HG02642 (cell line): ENCODE measurements around the gene TAOK3.

Source experiments
- ATAC-seq: cut with Tn5 transposase; IDR thresholded peaks from one replicate; pipeline ENCODE4 v1.9.1; 2021; ENCODE audit warnings: mild to moderate bottlenecking; ENCODE audit not compliant: unreplicated experiment, poor library complexity

Gene TAOK3

DNA sequence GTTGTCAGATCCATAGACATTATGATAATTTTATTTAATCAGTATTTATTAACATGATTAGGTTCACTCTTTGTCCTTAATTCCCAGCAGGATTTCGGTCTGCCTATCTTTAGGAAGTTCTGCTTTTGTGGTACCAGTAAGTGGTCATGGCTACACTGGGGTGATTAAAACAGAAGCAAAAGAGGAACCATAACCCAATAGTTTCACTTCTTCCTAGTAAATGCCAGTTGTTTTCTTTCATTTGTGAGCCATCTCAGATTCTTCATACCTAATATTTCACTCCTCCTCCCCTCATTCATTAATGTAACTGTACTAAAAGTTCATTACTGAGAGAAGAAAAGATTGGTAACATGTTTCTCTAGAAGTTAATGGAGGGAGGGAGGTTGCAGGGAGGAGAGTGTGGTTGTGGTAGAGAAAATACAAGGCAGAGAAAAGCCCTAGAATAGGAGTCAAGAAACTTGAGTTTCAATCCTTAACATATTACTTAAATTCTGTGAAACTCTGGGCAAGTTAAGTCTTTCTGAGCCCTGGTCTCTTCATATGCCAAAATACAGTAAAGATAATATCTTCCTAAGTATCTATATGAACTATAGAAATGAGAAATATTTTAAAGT lies 135.5 kb downstream of the TAOK3 start:
- ATAC-seq = peak; percentile 84

DNA sequence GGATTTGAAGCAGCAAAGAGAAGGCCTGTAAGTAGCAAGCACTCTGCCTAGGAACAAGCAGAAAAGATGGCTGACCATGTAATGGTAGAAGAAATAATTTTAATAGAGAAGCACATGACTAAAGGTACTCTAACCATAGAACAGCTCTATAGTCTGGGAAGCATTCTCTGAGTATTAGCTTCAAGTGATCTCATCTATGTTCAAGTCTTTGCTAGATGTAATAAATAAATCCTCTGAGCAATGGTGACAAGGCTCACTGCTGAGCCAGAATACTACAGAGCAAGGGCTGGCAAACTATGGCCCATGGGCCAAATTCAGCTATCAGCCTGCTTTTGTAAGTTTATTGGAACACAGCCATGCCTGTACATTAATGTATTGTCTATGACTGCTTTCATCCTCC lies 152.0 kb downstream of the TAOK3 start:
- ATAC-seq = no peak

GRCh38 chr12:118219772-118220171 lies 152.9 kb downstream of the TAOK3 start:
- no peak for ATAC-seq

DNA sequence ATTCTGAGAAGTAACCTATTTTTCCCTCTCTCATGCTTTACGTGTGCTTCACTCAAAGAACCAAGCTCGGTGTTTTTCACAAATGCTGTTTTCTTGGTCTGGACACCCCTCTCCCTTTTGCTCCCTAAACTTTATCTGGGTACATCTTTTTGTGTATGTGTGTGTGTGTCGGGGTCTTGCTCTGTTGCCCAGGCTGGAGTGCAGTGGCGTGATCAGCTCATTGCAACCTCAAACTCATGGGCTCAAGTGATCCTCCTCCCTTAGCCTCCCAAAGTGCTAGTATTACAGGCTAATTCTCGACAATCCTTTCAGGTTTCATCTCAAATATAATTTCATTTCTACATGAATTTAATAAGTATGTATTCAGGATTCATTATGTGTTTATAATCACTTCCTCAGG lies 153.6 kb downstream of the TAOK3 start:
- ATAC-seq = no peak

GRCh38 chr12:118213452-118213851 lies 159.3 kb downstream of the TAOK3 start:
- ATAC-seq = no peak

GRCh38 chr12:118212606-118213005 lies 160.1 kb downstream of the TAOK3 start:
- ATAC-seq = no peak

DNA sequence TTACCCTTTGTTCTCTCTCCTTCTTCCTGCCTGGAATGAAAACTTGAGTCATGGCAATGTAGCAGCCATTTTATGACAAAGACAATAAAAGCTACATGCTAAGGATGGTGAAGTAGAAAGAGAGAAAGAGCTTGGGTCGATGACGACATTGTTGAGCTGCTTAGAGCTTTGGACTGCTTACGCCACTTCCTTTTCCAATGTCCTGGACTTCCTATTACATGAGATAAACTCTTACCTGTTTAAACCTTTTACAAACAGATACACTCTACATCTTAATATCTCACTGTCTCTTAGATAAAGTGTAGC lies 166.6 kb downstream of the TAOK3 start:
- no peak for ATAC-seq

DNA sequence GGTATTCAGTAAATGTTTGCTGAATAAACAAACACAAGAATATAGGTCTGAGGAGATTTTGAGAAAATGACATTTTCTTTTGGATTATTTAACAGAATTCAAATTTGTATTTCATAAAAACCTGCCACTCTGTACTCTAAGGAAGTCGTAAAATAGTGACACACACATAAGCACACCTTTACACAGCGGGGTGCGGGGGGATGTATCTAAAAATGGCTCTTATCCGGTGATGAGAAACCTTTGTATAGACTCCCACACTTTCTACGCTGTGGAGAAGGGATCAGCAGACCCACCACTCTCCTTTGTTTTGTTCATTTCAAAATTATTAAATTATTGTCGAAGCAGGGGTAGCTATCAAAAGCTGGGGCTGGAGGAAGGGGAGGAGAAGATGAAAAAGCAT lies 178.7 kb downstream of the TAOK3 start:
- ATAC-seq = no peak

- ATAC-seq = no peak
Measured at GRCh38 chr12:118193477-118193876, 179.2 kb downstream of the TAOK3 start.

GRCh38 chr12:118190266-118190665 lies 182.4 kb downstream of the TAOK3 start:
- ATAC-seq = no peak

DNA sequence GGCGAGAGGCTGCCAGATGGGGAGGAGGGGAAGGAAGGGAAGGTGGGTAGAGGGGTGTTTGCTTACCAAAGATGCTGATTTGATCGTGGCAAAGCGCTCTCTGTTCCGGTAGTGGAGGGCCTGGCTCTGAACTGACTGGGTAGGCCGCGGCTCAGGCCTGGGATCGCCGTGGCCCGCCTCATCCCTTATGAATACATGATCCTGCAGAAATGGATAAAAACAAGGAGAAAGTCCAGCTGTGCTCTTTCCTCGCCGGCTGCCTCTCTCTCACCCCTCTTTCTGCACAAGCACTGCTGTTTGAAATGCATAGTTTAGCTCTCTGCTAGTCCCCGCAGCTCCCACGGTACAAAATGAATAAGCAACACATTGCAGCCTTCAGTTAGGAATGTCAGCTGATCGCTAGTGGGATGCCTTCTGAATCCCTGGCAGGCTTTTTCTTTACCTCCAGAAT lies 182.9 kb downstream of the TAOK3 start:
- ATAC-seq = no peak

GRCh38 chr12:118188690-118189371 lies 183.9 kb downstream of the TAOK3 start:
- no peak for ATAC-seq

DNA sequence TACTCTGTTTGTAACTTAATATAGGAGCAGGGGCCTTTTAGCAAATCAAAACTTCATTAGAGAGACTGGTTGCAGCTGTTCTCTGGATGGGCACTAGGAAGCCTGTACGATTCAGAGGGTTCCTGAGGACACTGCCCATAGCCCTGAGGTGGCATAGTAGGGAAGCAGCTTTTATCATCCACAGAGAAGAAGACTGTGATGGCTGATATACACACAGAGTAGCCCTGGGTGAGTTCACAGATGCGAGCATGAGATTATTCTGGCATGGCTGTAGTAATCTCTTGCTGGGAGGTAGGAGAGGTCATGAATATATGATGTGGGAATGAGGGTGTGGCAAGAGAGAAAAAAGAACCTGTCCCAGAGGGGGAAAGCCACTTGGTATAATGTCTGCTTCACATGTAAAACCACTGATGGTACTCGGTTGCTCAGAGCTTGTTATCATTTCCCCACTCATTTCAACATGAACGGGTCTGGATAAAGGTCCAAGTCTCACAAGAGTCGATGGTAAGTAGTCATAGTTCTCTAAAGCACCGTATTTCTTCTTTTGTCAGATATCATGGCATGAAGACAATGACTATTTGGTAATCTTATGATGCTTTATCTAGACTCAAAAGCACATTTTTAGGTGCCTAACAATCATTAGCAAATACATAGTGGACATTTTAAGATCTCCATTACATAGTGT lies 184.8 kb downstream of the TAOK3 start:
- no peak for ATAC-seq

DNA sequence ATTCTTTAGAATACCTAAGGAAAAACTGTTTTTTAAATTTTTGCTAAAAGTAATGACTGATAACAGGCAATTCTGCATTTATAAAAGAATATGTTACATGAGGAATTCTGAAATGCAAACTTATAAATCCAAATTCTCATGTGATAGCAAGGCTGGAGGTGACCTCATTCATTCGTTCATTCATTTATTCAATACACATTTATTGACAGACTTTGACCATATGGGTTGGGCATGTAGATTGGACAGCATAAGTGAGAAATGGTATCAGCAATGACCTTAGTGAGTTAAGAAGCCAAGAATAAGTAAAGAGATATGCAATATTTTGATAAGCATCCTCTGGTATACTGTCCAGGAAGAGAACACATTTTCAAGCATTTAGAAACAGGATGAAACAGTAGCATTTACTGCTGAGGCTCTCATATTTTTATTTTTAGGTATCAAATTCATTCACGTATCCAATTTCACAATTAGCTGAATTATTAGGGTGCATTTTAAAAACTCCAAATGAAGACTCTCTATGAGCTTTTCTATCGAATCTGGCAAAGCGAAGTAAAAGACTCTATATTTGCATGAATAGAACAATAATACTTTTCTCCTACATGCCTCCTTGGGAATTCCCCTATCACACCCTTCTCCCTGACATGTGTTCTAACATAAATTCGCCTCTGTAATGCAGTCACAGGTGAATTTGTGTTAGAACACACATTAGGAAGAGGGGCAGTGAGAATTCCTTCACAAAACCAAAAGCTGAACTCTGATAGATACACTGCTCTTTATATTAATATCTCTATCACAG lies 186.9 kb downstream of the TAOK3 start:
- ATAC-seq = no peak

DNA sequence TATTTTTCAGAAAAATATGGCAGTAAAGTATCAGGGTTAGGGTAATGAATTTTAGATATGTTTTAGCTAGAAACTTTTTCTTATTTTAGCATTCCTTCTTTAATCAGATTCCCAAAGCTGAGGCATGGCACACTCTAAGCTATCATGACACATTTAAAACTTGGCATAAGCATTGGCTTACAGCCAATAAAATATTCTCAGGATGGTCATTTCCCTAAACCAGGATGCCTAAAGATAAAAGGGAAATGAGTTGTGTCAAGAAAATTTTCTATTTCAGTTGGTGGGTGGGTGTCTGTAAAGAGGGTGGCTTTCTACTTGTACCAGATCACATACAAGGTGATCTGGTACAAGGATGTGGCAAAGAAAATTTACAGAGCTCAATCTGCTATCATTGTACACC lies 189.0 kb downstream of the TAOK3 start:
- no peak for ATAC-seq

GRCh38 chr12:118183155-118183554 lies 189.6 kb downstream of the TAOK3 start:
- no peak for ATAC-seq

- no peak for ATAC-seq
Measured at GRCh38 chr12:118175823-118176447, 196.8 kb downstream of the TAOK3 start.

DNA sequence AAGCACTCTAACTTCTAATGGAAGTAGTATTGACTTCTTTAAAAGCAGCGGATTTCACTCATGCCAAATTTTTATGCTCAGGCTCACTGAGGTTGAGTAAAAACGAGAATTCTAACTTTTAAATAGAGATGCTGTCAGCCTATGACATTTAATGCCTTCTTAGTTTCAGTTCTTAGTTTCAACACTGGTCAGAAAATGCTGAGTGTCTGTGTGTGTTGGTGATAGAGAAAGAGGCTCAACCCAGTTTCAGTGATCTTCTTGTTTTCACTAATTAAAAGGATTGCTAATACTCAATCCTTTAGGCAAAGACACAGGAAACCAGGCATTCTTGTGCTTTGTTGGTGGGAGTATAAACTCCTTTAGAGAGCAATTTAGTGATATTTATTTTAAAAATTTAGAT lies 205.8 kb downstream of the TAOK3 start:
- ATAC-seq = peak; percentile 95

GRCh38 chr12:118164798-118165486 lies 207.8 kb downstream of the TAOK3 start:
- no peak for ATAC-seq

DNA sequence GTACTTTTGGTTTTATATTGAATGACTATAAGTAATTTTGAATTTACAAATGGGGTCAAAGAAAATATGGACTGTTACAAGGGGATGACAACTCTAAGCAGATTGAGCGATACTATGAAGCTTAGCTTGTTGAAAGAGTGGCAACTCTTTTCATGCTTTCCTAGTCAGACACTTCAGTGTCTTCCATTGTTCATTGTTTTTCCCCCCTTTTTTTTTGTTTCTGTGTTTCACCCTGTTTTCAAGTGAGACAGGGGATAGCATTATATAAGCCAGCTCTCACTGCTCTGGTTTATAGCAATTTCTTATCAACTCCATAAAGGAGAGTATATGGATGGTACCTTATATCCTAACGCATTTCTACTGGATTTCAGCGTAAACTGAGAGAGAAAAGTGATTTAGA lies 212.2 kb downstream of the TAOK3 start:
- no peak for ATAC-seq
